ENCODE measurements around the gene FAM174C.

Gene FAM174C

DNA sequence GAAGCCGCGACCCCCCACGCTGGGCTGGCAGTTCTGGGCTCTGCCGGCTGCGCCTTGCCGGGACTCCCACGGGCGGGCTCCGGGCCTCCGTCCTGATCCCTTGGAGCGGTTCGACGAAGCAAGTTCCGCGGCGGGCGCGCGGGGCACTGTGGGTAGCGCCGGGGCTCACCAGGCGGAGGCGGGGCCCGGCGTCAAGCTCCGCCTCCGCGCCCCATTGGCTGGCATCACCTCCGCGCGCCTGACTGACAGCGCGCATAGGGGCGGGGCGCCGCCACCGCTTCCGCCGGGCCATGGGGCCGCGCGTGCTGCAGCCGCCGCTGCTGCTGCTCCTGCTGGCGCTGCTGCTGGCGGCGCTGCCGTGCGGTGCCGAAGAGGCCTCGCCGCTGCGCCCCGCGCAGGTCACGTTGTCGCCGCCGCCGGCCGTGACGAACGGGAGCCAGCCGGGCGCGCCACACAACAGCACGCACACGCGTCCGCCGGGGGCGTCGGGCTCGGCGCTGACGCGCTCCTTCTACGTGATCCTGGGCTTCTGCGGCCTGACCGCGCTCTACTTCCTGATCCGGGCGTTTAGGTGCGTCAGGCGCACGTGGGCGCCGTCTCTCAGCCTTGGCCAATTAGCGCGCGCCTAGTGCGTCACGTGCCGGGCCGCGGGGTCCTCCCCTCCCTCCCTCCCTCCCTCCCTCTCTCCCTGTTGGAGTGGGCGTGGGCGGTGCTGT is at the start of gene FAM174C:
FAM174C (plus strand) TSS at position 271 of the 716 bp plus-strand sequence; CDS start at position 291, 20 bp downstream.
- DNase-seq (ENCODE audit: low read depth in 2 of 2), result peak; percentile 87

DNA sequence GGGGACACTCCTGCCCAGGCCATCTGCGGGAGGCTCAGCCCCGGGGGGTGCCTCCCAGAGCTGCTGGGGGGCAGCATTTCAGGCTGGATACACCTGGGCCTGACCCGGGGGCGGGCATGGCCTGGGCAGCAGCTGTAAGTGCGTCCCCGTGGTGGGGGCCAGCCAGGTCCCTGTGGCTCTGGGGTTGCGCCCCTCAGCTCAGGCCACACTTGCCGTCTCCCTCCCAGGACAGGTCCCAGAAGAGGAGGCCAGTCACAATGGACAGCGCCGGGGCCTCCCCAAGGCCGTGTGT is 49.2 kb upstream of the FAM174C start:
- DNase-seq (ENCODE audit: low read depth in 2 of 2), result no peak

DNA sequence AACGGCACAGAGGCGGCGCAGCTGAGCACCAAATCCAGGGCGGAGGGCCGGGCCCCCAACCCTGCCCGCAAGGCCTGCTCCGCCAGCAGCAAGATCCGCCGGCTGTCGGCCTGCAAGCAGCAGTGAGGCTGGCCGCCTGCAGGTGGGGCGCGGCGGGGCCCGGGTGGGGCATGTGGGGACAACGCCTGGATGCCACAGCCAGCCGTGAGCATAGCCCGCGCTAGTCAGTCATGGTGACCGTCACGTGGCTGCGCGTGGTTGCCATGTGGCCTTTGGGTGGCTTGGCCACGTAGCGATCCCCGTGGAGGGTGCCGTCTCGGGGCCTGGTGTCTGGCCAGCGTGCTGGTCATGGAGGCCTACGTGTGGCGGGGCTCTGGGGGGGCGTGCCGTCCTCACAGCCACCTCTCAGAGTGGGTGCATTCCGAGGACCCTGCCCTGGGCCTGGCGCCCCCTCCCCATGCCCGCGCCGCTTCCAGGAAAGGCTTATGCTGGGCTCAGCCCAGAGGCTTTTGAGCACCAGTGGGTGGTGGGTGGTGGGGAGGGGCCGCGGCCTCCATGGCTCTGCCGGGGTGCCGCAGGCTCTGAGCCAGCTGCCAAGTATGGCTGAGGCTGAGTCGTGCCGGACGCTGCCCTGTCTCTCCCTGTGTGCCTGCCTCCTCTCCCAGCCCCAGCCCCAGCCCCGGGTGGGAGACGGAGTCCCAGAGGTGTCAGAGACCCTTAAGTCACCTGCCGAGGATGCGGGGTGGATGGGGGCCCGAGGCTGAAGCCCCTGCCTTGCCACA is 48.6 kb upstream of the FAM174C start:
- no peak for DNase-seq (ENCODE audit: low read depth in 2 of 2)

DNA sequence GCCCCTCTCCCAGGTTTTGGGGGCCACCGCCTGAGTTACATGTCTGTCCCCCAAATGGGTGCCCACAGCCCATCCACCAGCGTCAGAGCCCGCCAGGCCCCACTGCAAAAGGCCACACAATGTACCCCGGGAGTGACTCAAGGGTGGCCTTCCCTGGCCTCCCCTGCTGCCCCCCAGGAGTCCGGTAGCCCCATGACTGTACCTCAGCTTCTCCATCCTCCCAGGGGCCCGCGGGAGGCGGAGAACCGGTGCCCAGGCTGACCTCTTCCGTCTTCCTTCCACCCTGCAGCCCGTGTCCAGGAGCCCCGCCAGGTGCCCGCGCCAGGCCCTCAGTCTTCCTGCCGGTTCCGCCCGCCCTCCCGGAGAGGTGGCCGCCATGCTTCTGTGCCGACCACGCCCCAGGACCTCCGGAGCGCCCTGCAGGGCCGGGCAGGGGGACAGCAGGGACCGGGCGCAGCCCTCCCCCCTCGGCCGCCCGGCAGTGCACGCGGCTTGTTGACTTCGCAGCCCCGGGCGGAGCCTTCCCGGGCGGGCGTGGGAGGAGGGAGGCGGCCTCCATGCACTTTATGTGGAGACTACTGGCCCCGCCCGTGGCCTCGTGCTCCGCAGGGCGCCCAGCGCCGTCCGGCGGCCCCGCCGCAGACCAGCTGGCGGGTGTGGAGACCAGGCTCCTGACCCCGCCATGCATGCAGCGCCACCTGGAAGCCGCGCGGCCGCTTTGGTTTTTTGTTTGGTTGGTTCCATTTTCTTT is 47.9 kb upstream of the FAM174C start:
- DNase-seq (ENCODE audit: low read depth in 2 of 2), result no peak

DNA sequence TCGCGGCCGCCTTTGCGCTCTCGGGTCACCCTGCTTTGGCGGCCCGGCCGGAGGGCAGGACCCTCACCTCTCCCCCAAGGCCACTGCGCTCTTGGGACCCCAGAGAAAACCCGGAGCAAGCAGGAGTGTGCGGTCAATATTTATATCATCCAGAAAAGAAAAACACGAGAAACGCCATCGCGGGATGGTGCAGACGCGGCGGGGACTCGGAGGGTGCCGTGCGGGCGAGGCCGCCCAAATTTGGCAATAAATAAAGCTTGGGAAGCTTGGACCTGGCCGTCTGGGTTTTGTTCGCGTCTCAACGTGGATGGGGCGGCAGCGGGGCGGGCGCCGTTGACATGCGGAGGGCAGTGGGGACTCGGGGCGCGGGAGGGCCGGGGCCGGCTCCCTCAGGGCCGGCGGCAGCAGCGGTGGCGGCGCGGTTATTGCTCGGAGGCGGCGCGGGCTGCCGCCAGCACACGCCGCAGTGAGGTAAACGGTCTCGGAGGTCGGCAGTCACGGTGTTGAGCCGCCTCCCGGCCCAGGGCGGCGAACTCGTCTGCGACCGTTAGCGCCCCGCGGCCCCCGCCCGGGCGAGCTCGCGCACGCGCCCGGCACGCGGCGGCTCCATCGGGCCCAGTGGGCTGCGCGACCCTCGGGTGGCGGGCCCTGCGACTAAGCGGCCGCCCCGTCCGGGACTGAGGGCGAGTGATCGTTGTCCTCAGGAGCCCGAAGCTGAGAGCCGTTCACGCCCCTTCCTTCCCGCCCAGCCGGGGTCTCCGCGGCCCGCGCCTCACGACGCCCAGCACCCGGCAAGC is 47.0 kb upstream of the FAM174C start:
- no peak for DNase-seq (ENCODE audit: low read depth in 2 of 2)

DNA sequence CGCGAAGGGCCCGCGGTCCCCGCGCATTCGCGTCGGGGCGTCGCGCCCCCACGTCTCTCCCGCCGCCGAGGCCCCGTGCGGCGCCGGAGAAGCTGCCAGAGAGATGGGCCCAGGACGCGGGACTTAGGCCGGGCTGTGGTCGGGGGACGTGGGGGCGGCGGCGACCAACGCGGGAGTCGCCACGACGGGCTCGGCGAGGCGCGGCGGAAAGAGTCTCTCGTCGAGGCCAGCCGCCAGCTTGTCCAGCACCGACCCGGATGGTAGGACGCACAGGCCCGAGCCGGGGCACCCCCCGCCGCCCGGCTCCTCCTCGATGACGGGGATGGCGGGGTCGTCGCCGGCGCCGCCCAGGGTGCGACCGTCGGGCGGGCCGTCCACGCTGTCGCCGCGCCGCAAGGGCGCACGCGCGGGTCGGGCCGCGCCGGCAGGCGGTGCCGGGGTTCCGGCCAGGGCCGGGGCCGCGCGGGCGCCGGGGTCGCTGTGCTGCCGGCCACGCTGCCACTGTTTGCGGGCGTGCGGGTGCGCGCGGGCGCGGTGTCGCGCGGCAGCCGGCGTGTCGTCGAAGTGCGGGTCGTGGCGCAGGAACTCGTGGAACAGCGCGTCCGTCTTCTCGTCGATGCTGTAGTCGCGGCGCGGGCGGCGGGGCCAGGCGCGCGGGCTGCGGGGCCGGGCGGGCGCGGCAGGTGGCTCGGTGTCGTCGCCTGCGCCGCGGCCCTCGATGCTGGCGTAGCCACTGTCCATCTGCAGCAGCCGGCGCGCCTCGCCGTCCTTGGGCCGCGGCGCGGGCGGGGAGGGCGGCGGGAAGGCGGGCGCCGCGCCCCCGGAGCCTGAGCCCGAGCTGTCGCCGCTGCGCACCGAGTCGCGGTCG is 46.0 kb upstream of the FAM174C start:
- no peak for DNase-seq (ENCODE audit: low read depth in 2 of 2)

DNA sequence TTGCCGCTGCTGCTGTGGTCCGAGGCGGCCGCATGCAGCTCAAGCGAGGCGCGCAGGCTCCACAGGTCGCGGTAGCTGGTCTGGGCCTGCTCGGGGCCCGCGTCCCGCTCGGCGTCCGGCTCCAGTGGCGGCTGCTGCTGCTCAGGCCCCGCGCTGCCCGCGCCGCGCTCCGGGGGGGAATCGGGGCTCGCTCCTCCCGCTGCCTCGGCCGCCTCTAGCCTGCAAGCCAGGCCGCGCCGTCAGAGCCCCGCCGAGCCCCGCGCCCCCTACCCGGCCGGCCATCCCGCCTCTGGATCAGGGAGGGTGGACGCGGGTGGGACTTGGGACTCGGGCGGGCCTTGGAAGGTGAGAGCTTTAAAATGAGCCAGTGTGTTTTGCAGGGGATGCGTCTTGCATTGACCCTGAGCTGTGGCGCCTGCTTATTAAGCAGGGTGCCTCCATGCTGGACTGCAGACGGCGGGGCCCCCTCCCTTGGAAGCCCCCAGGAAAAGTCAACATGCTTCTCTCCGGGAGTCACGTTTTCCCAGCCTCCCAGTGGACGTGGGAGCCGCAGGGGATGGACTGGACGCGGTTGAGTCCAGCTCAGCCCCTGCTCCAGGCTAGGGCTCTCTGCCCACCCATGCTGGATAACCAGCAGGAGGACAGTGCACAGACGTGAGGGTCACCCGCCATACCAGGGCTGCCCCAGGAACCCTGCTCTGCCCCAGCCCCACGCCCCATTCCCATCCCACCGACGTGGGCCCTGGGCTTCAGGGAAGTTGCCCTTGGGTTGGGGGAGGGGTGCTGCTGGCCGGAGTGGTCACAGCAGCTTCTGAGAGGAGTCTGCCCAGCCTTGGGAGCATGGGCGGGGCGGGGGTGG is 45.2 kb upstream of the FAM174C start:
- DNase-seq (ENCODE audit: low read depth in 2 of 2), result no peak

DNA sequence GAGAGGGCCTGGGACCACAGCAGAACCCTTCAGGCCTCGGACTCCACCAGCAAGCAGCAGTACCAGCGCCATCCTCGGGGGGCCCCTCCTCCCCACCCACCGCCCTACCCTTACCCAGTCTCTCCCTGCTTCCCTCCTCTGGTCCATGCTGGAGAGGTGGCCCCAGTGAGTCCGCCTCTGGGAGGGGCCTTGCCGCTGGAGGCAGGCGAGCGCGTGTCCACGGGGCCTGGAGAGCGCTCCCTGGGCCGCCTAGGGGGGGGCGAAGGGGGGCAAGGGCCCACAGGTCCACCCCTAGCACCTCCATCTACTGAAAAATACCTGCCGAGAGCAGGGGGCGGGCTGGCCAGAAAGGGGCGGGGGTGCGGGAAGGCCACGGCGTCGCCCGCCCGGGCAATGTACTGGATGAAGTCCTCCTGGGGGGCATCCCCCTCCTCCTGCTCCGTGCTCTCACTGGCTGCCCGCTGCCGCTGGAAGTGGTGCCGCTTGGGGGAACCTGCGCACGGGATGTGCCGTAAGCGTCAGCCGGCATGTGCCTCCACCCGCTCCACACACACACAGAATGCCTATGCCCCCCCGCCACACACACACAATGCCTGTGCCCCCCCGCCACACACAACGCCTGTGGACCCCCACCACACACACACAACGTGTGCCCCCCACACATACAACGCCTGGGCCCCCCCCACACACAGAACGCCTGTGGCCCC is 44.4 kb upstream of the FAM174C start:
- no peak for DNase-seq (ENCODE audit: low read depth in 2 of 2)

DNA sequence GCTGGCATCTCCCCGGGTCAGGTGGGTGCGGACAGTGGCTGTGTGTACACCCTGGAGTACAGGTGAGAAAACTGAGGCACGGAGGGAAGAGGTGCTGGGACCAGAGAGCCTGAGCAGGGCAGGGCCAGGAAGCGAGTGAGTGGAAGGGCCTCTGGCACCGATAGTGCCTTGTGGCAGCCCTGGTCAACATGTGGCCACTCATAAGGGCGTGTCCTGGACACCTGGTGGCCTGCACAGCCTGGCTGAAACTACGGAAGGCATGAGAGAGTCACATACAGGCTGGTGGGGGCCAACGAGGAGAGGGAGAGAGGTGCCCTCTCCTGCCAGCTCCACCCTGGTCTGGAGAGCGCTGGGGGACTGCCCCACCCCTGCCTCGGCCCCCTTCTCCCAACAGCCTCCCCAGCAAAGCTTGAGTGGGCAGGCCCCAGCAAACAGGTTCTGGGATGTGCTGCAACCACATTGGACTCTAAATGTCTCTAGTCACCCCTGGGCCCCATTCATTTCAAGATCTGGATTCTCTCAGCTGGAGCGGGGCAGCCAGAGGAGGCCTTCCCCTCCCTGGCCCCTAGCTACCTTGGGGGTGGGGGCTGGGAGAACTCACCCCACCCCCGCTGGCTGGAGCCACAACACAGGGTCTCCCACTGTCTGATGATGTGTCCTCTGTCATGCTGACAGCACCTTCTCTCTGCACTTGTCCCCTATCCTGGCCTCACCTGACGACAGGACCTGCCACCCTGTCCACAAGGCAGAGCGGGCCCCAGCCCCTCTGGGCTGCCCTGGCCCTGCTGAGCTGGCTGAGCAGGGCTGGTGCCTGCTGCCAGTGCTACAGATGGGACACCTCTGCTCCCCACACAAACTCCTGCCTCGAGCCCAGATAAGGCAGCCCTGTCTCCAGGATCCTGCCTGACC is 43.3 kb upstream of the FAM174C start:
- DNase-seq (ENCODE audit: low read depth in 2 of 2), result no peak

DNA sequence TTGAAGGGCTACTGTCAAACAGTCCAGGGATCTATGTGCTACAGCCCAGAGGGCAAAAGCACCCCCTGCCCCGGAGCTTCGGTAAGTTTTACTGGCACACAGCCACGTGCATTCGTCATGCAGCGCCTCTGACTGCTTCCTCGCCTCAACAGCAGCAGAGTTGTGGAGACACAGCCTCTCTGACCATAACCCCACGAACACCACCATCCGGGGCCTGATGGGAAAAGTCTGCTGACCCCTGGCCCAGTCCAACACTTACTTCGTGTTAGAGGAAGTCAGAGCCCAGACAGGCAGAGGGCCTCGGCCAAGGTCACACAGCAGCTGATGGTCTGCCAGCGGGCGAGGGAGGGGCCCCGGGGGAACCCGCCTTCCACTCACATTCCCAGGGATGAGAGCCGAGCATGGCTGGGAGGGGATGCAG is 42.7 kb upstream of the FAM174C start:
- no peak for DNase-seq (ENCODE audit: low read depth in 2 of 2)

DNA sequence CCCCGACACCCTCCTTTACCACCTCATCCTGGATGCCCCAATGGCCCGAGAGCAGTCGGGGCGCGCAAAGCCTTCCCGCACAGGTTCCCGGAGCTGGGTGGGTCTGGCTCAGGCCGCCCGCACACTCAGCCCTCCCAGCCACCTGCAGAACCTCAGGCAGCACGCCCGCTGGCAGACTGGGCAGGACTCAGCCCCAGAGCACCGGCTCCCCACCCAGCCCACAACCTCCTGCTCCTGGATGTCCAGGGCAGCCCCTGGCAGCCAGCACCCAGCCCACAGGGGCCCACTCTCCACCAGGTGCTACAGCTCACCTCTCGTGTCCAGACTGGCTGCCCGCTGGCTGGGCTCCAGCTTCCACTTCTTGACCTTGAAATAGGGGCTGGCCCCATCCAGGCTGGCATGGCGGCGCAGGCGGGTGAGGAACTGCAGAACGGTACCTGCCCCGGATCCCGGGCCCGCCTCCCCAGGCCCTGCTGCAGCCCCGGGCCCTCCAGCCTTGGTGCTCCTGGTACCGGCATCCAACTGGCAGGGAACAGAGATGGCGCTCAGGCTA is 42.1 kb upstream of the FAM174C start:
- DNase-seq (ENCODE audit: low read depth in 2 of 2), result no peak

DNA sequence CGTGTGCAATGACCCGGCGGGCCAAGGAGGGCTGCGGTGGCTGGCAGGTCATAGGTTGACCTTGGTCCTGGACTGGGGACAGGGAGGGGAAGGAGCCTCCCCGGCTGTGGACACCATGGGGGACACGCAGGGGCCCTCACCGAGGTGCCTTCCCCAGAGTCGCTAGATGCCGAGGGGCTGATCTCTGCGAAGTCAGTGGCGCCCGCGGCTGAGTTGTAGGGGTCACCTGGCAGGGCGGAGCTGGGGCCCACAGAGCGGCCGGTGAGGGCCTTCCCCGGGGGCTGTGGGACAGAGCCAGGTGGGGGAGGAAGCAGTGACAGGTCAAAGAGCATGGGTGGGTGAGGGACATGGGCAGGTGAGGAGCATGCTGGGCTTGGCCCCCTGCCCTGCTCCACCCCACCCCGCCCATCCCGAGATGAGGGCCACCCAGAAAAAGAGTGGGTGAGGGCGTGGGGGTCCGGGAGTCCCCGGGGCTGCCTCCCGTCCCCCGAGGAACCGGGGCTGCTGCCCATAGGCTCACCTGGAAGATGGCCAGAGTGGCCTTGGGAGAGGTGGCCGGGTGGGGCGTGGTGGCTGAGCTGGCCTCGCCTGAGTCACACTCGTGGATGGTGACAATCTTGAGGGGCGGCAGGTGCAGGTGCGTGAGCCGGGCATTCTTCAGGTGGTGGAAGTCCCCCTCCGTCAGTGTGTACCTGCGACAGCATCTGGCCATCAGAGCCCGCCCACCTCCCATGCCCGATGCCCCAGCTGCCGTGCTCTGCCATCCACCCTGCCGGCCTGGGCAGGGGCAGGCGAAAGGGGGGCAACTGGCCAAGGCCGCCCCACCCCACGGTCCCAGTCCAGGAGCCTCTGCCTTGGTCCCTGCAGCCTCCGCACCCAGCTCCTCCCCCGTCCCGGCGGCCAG is 41.0 kb upstream of the FAM174C start:
- DNase-seq (ENCODE audit: low read depth in 2 of 2), result no peak

DNA sequence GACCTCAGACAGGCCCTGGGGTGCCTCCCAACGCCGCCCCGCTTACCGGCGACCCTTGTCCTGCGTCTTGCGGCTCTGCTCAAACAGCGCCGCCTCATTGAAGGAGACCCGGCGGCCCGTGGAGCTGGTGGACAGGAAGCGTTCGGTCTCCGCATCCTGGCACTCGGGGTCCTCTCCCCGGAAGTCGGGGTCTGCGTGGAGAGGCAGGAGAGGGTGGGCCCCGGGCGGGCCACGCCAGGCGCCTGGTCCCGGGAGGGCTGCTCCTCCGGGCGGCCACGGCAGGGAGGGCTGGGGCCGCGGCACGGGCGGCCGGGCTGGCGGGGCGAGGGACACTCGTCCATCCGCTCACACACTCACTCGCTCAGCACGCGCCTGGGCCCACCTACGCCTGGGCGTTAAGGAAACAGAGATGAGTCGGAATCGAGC is 40.4 kb upstream of the FAM174C start:
- DNase-seq (ENCODE audit: low read depth in 2 of 2), result no peak

DNA sequence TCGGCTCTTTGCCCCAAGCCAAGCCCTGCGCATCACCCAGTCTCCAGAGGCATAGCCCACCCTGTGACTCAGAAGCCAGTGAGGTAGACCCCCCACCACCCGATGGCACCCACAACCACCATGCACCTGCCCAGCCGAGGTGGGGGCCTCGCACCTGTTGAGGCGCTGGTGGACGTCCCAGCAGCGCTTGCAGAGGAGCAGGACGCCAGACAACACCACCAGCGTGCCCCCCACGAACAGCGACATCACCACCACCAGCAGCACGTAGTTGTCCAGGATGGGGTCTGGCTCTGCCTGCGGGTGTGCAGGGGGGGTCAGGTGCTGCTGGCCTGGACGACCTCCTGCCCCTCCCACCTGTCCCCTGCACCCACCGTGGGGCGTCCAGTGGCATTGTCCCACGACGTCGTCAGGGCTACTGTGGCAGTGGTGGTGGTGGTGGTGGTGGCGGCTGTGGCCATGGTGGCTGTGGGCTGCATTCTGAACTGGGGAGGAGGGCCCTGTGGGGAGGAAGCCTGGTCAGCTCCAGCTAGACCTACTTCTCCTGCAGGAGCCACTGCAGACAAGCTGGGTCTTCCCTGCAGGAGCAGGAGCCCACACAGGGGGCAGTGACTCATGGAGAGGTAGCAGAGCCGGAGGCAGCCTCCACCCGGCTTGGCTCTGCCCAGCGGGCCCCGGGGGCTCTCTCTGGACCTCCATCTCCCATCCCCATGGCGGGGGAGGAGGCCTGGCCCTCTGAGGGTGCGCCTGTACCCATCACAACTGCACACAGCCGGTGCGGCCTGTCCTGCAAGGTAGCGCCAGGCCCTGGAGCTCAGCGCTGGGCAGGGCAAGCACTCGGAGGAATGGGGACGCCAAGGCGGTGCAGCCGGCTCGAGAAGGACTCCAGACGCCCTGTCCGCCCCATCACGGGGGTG is 39.4 kb upstream of the FAM174C start:
- DNase-seq (ENCODE audit: low read depth in 2 of 2), result no peak

DNA sequence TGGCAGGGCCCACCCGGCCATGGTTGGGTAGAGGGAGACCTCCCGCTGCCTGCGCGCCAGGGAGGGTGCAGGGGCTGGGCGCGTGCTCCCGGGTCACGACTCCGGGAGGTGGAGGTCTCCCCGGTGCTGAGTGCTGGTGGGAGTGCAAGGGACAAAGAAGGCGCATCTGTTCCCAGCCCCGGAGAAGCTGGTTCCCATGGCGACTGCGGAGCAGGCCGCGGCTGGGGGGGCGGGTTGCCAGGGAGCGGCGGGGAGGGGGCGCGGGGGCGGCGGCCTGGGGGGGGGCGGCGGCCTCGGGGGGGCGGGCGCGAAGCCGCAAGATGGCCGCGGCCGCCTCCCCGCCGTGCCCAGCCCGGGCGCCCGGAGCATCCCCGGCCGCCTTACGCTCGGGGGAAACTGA is 38.8 kb upstream of the FAM174C start:
- DNase-seq (ENCODE audit: low read depth in 2 of 2), result no peak
